Neural cell (in vitro differentiated cells): ENCODE measurements around the gene DGKI. TPM values are rescaled to one million over a fixed set of nuclear protein-coding genes. Genes with fewer than 3 reads are reported as not detected.

Experiments
- H2AFZ ChIP-seq: fragments of 200-600, 300-800 bp; sonication (generic), shearing (Covaris generic); 2 replicates; pipeline ENCODE4 v1.6.0; 2014; ENCODE audit warnings: low read depth, mild to moderate bottlenecking, antibody characterized with exemption, low read length, moderate library complexity
- H3F3A ChIP-seq: fragments of 200-600 bp; shearing (Covaris generic); 2 replicates; pipeline ENCODE4 v1.6.1; 2016; ENCODE audit warnings: mild to moderate bottlenecking, moderate library complexity, mixed read lengths, antibody characterized with exemption, low read length; ENCODE audit not compliant: insufficient read depth, poor library complexity, severe bottlenecking
- H3K27ac ChIP-seq: fragments of 200-600, 300-800 bp; sonication (generic), shearing (Covaris generic); 2 replicates; pipeline ENCODE4 v1.5.1; 2014; ENCODE audit warnings: mild to moderate bottlenecking, low read length, moderate library complexity
- H3K27me3 ChIP-seq: fragments of 300-800, 200-600 bp; sonication (generic), shearing (Covaris generic); 2 replicates; pipeline ENCODE4 v1.6.0; 2014; ENCODE audit warnings: mild to moderate bottlenecking, low read depth, low read length, moderate library complexity; ENCODE audit not compliant: insufficient read depth
- H3K36me3 ChIP-seq: fragments of 300-800, 200-600 bp; sonication (generic), shearing (Covaris generic); 2 replicates; pipeline ENCODE4 v1.5.1; 2014; ENCODE audit warnings: mild to moderate bottlenecking, antibody characterized with exemption, low read length, moderate library complexity; ENCODE audit not compliant: insufficient read depth
- H3K4me2 ChIP-seq: fragments of 300-800, 200-600 bp; sonication (generic), shearing (Covaris generic); 2 replicates; pipeline ENCODE4 v1.6.0; 2014; ENCODE audit warnings: mild to moderate bottlenecking, low read length
- H3K4me3 ChIP-seq: fragments of 300-800, 200-600 bp; sonication (generic), shearing (Covaris generic); 2 replicates; pipeline ENCODE4 v1.5.1; 2014; ENCODE audit warnings: mild to moderate bottlenecking, low read length, moderate library complexity
- H3K79me2 ChIP-seq: fragments of 200-600 bp; shearing (Covaris generic); replicated peaks from 2 replicates; pipeline ENCODE4 v1.6.0; 2014; ENCODE audit warnings: mild to moderate bottlenecking, low read length, moderate library complexity; ENCODE audit not compliant: insufficient read depth
- H3K9ac ChIP-seq: fragments of 300-800, 200-600 bp; sonication (generic), shearing (Covaris generic); 2 replicates; pipeline ENCODE4 v1.6.1; 2016; ENCODE audit warnings: mild to moderate bottlenecking, low read length, mixed read lengths
- H3K9me2 ChIP-seq: fragments of 200-600 bp; shearing (Covaris generic); 2 replicates; pipeline ENCODE4 v1.6.1; 2016; ENCODE audit warnings: mild to moderate bottlenecking, low read length, mixed read lengths; ENCODE audit not compliant: insufficient read depth
- H3K9me3 ChIP-seq: fragments of 200-600, 300-800 bp; sonication (generic), shearing (Covaris generic); 2 replicates; pipeline ENCODE4 v1.6.1; 2016; ENCODE audit warnings: mild to moderate bottlenecking, mixed run types, low read length, moderate library complexity, mixed read lengths
- H4K20me1 ChIP-seq: fragments of 200-600 bp; shearing (Covaris generic); 2 replicates; pipeline ENCODE4 v1.6.1; 2016; ENCODE audit warnings: mild to moderate bottlenecking, mixed run types; ENCODE audit not compliant: insufficient read depth
- EP300 ChIP-seq: fragments of 450-650 bp; conservative IDR thresholded peaks from 2 replicates; pipeline ENCODE4 v1.6.1; 2014; ENCODE audit warnings: antibody characterized with exemption, mild to moderate bottlenecking, moderate library complexity; ENCODE audit not compliant: poor library complexity, severe bottlenecking
- EZH2 ChIP-seq: fragments of 200-600, 300-800 bp; shearing (Covaris generic), sonication (generic); IDR thresholded peaks from 2 replicates; pipeline ENCODE4 v1.6.1; 2014; ENCODE audit warnings: antibody characterized with exemption, low read length, borderline replicate concordance, mild to moderate bottlenecking; ENCODE audit not compliant: insufficient read depth, poor library complexity, severe bottlenecking
- MXI1 ChIP-seq: fragments of 450-650 bp; conservative IDR thresholded peaks from 2 replicates; pipeline ENCODE4 v1.6.1; 2014; ENCODE audit warnings: antibody characterized with exemption, mild to moderate bottlenecking; ENCODE audit not compliant: poor library complexity, severe bottlenecking
- POLR2AphosphoS5 ChIP-seq: IDR thresholded peaks from 2 replicates; pipeline ENCODE4 v1.6.1; 2012
- RAD21 ChIP-seq: fragments of 450-650 bp; conservative IDR thresholded peaks from 2 replicates; pipeline ENCODE4 v1.6.1; 2014; ENCODE audit warnings: antibody characterized with exemption, mild to moderate bottlenecking, moderate library complexity
- REST ChIP-seq: IDR thresholded peaks from 2 replicates; pipeline ENCODE4 v1.6.1; 2012; ENCODE audit warnings: borderline replicate concordance
- SMC3 ChIP-seq: fragments of 450-650 bp; conservative IDR thresholded peaks from 2 replicates; pipeline ENCODE4 v1.6.1; 2014; ENCODE audit warnings: antibody characterized with exemption, mild to moderate bottlenecking, moderate library complexity; ENCODE audit not compliant: poor library complexity
- TAF1 ChIP-seq: IDR thresholded peaks from 2 replicates; pipeline ENCODE4 v1.6.1; 2012; ENCODE audit warnings: low read depth
- polyA plus RNA-seq: library from polyadenylated mRNA; depleted of rRNA; stranded (reverse); fragments of >200 nt; gene quantifications from 2 replicates; pipeline ENCODE4 v1.2.3, GENCODE V29; 2014
- TF ChIP-seq, protein P1 (sequence below): fragments of 450-650 bp; IDR thresholded peaks from 2 replicates; pipeline ENCODE4 v1.5.1; 2014; ENCODE audit warnings: antibody characterized with exemption, mild to moderate bottlenecking, moderate library complexity; ENCODE audit not compliant: poor library complexity, severe bottlenecking

DGKI gene
- polyA plus RNA-seq, 1 donor from 2014 or later = 15.8 TPM

GRCh38 chr7:137717811-137718271 is 128.9 kb downstream of the DGKI start:
- TF ChIP-seq REST = no peak
- TF ChIP-seq TAF1 = no peak
- TF ChIP-seq, protein P1, sequence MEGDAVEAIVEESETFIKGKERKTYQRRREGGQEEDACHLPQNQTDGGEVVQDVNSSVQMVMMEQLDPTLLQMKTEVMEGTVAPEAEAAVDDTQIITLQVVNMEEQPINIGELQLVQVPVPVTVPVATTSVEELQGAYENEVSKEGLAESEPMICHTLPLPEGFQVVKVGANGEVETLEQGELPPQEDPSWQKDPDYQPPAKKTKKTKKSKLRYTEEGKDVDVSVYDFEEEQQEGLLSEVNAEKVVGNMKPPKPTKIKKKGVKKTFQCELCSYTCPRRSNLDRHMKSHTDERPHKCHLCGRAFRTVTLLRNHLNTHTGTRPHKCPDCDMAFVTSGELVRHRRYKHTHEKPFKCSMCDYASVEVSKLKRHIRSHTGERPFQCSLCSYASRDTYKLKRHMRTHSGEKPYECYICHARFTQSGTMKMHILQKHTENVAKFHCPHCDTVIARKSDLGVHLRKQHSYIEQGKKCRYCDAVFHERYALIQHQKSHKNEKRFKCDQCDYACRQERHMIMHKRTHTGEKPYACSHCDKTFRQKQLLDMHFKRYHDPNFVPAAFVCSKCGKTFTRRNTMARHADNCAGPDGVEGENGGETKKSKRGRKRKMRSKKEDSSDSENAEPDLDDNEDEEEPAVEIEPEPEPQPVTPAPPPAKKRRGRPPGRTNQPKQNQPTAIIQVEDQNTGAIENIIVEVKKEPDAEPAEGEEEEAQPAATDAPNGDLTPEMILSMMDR = no peak
- TF ChIP-seq POLR2AphosphoS5 = no peak
- no peak for TF ChIP-seq RAD21
- TF ChIP-seq MXI1 = no peak
- TF ChIP-seq SMC3 = no peak
- no peak for TF ChIP-seq EP300
- TF ChIP-seq EZH2 = no peak
- no peaks in the 10 kb centered on the region for H3K27me3 ChIP-seq
- no peaks in the 10 kb centered on the region for H4K20me1 ChIP-seq
- no peak overlapping the region for H3K4me2 ChIP-seq
- H3K9me3 ChIP-seq = no peaks in the 10 kb centered on the region
- H2AFZ ChIP-seq = no peak overlapping the region
- no peaks in the 10 kb centered on the region for H3K36me3 ChIP-seq
- no peak overlapping the region for H3K27ac ChIP-seq
- no peaks in the 10 kb centered on the region for H3K9me2 ChIP-seq
- no peak overlapping the region for H3K9ac ChIP-seq
- no peaks in the 10 kb centered on the region for H3K79me2 ChIP-seq
- no peak overlapping the region for H3K4me3 ChIP-seq
- no peaks in the 10 kb centered on the region for H3F3A ChIP-seq

DNA sequence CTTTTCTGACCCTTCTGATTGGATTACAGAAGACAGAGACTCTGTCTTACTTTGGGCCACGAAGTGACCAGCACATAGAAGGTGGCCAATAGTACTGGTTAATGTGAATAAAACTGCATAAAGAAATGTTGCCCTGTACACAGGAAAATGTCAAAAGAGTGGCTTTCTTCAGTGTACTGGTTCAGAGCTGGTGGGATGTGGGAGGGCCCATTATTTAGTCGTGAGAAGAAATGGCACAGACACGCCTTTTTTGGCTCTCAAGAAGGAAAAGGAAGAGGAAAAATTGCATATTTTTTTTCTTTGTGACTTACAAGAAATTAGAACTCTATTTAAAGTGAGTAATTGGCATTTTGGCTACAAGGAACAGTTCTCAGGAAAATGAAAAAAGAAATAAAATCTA is 129.7 kb downstream of the DGKI start:
- H3K4me2 ChIP-seq = no peak overlapping the region
- H3K79me2 ChIP-seq = no peaks in the 10 kb centered on the region
- H3K27me3 ChIP-seq = no peaks in the 10 kb centered on the region
- H3F3A ChIP-seq = no peaks in the 10 kb centered on the region
- H3K9me2 ChIP-seq = no peaks in the 10 kb centered on the region
- H3K9ac ChIP-seq = no peak overlapping the region
- no peak overlapping the region for H3K4me3 ChIP-seq
- TF ChIP-seq, protein P1 = no peak
- TF ChIP-seq EP300 (no peak), REST (no peak), RAD21 (no peak), POLR2AphosphoS5 (no peak), EZH2 (no peak), SMC3 (no peak), TAF1 (no peak), MXI1 (no peak)
- H3K36me3 ChIP-seq = no peaks in the 10 kb centered on the region
- H3K27ac ChIP-seq = no peak overlapping the region
- no peaks in the 10 kb centered on the region for H3K9me3 ChIP-seq
- H2AFZ ChIP-seq = no peak overlapping the region
- no peaks in the 10 kb centered on the region for H4K20me1 ChIP-seq
